BJ (cell line): ENCODE measurements around the gene ESRRG. TPM values are rescaled to one million over a fixed set of nuclear protein-coding genes. Genes with fewer than 3 reads are reported as not detected.
"Not testable (repeated sequence)": the region's sequence is repeated elsewhere in the genome, so short reads cannot be mapped to it uniquely, and the experiment has no call there.

Experiments used
- CTCF ChIA-PET: fragments of 350-600 bp; formaldehyde crosslinking; extraction: SDS; loops from one replicate; lab custom pipeline; 2021; ENCODE audit warnings: antibody characterized with exemption, inconsistent platforms; lab: Yijun Ruan, JAX
- POLR2A ChIA-PET: fragments of 300-600 bp; sonication (Branson Sonifier 250); formaldehyde crosslinking; extraction: SDS; loops from one replicate; lab custom pipeline; 2021; ENCODE audit warnings: antibody characterized with exemption; lab: Charles Lee
- DNase-seq: peaks from one replicate; pipeline ENCODE4 v3.0.0-alpha.2; 2011; ENCODE audit warnings: low read depth
- H3K27me3 ChIP-seq: 2 replicates; pipeline ENCODE4 v1.6.0; 2011; ENCODE audit warnings: low read length; ENCODE audit not compliant: control insufficient read depth, insufficient read depth
- H3K36me3 ChIP-seq: 2 replicates; pipeline ENCODE4 v1.5.1; 2011; ENCODE audit warnings: low read length; ENCODE audit not compliant: control insufficient read depth, insufficient read depth
- H3K4me3 ChIP-seq: 2 replicates; pipeline ENCODE4 v1.5.1; 2011; ENCODE audit warnings: low read depth, mild to moderate bottlenecking, control low read depth, low read length
- CTCF ChIP-seq: IDR thresholded peaks from 2 replicates; pipeline ENCODE4 v1.5.1; 2011; ENCODE audit warnings: low read depth, mild to moderate bottlenecking, control low read depth, inconsistent platforms, low read length, moderate library complexity; ENCODE audit not compliant: insufficient read depth
- polyA plus RNA-seq: library from polyadenylated mRNA; depleted of rRNA; stranded (reverse); fragments of >200 nt; gene quantifications from 2 replicates; pipeline ENCODE4 v1.2.3, GENCODE V29; 2011

ESRRG gene
- polyA plus RNA-seq, 1 experiment, result 0.05 TPM

- Histone ChIP-seq H3K36me3 (no peaks in the 10 kb centered on the region), H3K27me3 (no peaks in the 10 kb centered on the region), H3K4me3 (no peak overlapping the region)
- no peak for DNase-seq
- ChIA-PET CTCF (no interaction called here), POLR2A (no interaction called here)
- TF ChIP-seq CTCF, result no peak
Measured at GRCh38 chr1:216535751-216536150, 187.5 kb downstream of the ESRRG start.

DNA sequence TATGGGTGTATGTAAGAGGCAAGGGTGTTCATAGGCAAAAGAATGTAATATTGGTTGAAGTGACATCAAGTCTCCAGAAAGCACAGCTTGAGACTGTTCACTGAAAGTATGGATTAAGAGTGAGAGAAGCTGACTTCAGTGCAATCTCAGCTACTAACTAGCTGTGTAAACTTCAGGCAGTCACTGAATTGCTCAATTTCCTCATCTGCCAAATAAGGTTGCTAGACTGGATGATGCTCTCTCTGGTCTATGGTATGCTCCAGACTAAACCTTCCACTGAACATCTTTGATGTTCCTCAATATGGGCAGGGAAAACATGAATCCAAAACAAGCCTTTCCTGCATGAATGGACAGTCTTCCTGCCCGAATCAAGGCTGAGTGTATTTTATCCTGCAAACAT is 188.2 kb downstream of the ESRRG start:
- DNase-seq, result no peak
- no peak overlapping the region for H3K4me3 ChIP-seq
- ChIA-PET POLR2A (no interaction called here), CTCF (interaction anchor here (1.7 kb wide), 1 partner anchor 21 kb away, joined by 3 read pairs; no protein-coding TSS in a partner anchor)
- no peaks in the 10 kb centered on the region for H3K27me3 ChIP-seq
- TF ChIP-seq CTCF, result no peak
- H3K36me3 ChIP-seq, result no peaks in the 10 kb centered on the region

DNA sequence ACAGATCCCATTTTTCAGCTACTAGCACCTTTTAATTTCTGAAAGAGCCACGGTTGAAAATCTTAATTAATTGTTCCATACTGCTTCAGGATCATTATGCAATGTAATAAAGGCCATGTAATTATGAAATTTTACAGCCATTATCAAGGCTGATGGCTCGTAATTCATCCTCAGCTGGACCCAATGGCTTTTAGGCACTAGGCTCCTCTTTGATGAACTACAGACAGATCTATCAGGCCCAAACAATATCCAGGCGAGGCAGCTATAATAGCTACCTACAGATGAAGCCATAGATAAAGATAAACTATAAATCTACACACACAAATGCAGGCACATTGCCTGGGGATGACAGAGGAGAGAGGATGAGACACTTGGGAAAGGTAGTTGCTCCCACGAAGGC is 189.5 kb downstream of the ESRRG start:
- no peaks in the 10 kb centered on the region for H3K36me3 ChIP-seq
- POLR2A ChIA-PET, result no interaction called here
- no peaks in the 10 kb centered on the region for H3K27me3 ChIP-seq
- H3K4me3 ChIP-seq, result no peak overlapping the region
- CTCF ChIA-PET, result interaction anchor here (0.6 to 1.7 kb wide), 2 partner anchors 22 to 1231 kb away, joined by 3 read pairs; no protein-coding TSS in a partner anchor
- DNase-seq, result no peak
- no peak for TF ChIP-seq CTCF

- DNase-seq, result no peak
- TF ChIP-seq CTCF, result no peak
- Histone ChIP-seq H3K4me3 (no peak overlapping the region), H3K36me3 (no peaks in the 10 kb centered on the region), H3K27me3 (no peaks in the 10 kb centered on the region)
- ChIA-PET POLR2A (no interaction called here), CTCF (interaction anchor here (0.6 kb wide), 1 partner anchor 16 kb away, joined by 4 read pairs; no protein-coding TSS in a partner anchor)
Measured at GRCh38 chr1:216532251-216532798, 190.9 kb downstream of the ESRRG start.

DNA sequence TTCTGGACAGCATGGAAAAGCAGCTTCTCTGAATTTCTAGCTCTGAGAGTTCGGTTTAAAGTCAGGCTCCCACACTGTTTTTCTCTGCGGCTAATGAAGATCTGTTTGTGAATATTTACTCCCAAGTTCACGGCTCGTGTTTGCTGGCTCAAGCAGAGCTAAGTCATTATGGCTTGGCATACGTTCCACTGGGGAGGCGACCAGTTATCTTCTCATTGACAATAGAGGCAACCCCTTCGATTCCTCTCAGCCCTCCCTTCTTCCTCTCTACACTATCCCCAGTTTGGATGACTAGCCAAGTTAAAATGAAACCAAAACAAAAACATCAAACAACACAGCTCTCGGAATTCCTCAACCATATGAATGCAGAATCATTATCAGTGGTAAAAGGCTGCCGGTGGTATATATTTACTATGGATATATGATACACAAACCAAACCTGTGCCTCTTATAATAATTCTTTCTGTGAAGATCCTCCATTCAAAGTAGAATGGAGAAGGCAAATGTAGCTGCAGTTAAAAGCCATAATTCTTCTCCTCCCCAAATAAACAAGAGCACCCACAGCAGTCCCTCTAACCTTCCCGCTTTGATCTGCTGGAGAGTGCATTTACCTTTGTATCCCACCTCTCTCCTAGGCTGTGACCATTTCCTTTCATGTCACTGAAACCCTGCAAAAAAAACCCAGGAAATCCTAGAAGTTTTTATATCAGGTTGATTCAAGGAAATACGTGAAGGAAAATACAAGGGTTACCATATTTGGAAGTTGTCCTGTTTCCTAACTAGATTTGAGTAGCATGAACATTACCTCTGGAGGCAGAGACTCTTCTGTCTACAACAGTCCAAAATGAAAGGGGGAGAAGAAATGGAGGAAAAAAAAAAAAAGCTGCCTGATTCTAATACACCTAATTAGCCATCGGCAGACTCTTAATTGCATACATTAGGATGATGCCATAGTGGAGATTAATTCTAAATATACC is 191.7 kb downstream of the ESRRG start:
- peak overlapping the region; percentile 41 for H3K4me3 ChIP-seq
- ChIA-PET CTCF (no interaction called here), POLR2A (no interaction called here)
- H3K27me3 ChIP-seq, result no peaks in the 10 kb centered on the region
- no peak for DNase-seq
- no peak for TF ChIP-seq CTCF
- H3K36me3 ChIP-seq, result no peaks in the 10 kb centered on the region

GRCh38 chr1:216529851-216530250 is 193.4 kb downstream of the ESRRG start:
- POLR2A ChIA-PET, H3K27me3 ChIP-seq, CTCF ChIA-PET, H3K36me3 ChIP-seq, DNase-seq, H3K4me3 ChIP-seq: not testable (repeated sequence)
